NOMO-1 (cell line): ENCODE results near the gene OCSTAMP.

Experiments used
- DNase-seq, 2 experiments: peaks; one replicate each; lab custom pipeline; 2025; ENCODE audit not compliant: unreplicated experiment in 2 of 2; lab: John Stamatoyannopoulos, UW

The OCSTAMP gene

GRCh38 chr20:46554828-46555227, 4.4 kb upstream of the OCSTAMP start:
- DNase-seq: no peak

- no peak for DNase-seq
Measured at GRCh38 chr20:46553926-46554325, 3.5 kb upstream of the OCSTAMP start.

GRCh38 chr20:46552460-46553420, 2.3 kb upstream of the OCSTAMP start:
- peak; percentile 82 to 91 for DNase-seq

- DNase-seq: peak in 1 of 2 experiments; percentile 9
Measured at GRCh38 chr20:46551522-46552381, 1.3 kb upstream of the OCSTAMP start.

- DNase-seq: no peak
Measured at GRCh38 chr20:46549188-46549972, 1.1 kb downstream of the OCSTAMP start.

GRCh38 chr20:46548688-46549087, 1.8 kb downstream of the OCSTAMP start:
- DNase-seq: no peak

GRCh38 chr20:46547995-46548394, 2.5 kb downstream of the OCSTAMP start:
- no peak for DNase-seq

GRCh38 chr20:46546936-46547335, 3.5 kb downstream of the OCSTAMP start:
- no peak for DNase-seq

- DNase-seq: no peak
Measured at GRCh38 chr20:46546298-46546697, 4.2 kb downstream of the OCSTAMP start.

- no peak for DNase-seq
Measured at GRCh38 chr20:46545827-46546138, 4.7 kb downstream of the OCSTAMP start.

- peak; percentile 97 to 99 for DNase-seq
Measured at GRCh38 chr20:46545077-46545826, 5.2 kb downstream of the OCSTAMP start.

GRCh38 chr20:46544576-46544975, 5.9 kb downstream of the OCSTAMP start:
- peak in 1 of 2 experiments; percentile 34 for DNase-seq

- DNase-seq: no peak
Measured at GRCh38 chr20:46543959-46544358, 6.5 kb downstream of the OCSTAMP start.

GRCh38 chr20:46543033-46543432, 7.4 kb downstream of the OCSTAMP start:
- DNase-seq: no peak

- no peak for DNase-seq
Measured at GRCh38 chr20:46541229-46541935, 9.1 kb downstream of the OCSTAMP start.

- no peak for DNase-seq
Measured at GRCh38 chr20:46539113-46539512, 11.3 kb downstream of the OCSTAMP start.

- no peak for DNase-seq
Measured at GRCh38 chr20:46530640-46531039, 19.8 kb downstream of the OCSTAMP start.

GRCh38 chr20:46523696-46524328, 26.6 kb downstream of the OCSTAMP start:
- peak; percentile 46 to 56 for DNase-seq

GRCh38 chr20:46523108-46523507, 27.3 kb downstream of the OCSTAMP start:
- no peak for DNase-seq
